Karpas-422 (cell line): ENCODE measurements around the gene MALT1. TPM values are rescaled to one million over a fixed set of nuclear protein-coding genes. Genes with fewer than 3 reads are reported as not detected.
A peak's percentile ranks its signal among the peaks of the same experiment; 100 is the strongest.
"Not testable (repeated sequence)": the region's sequence is repeated elsewhere in the genome, so short reads cannot be mapped to it uniquely, and the experiment has no call there.

Experiments used
- DNase-seq: peaks from one replicate; pipeline ENCODE4 v3.0.0-alpha.2; 2015
- H2AFZ ChIP-seq: fragments of 200-600 bp; sonication (generic); 2 replicates; pipeline ENCODE4 v1.6.1; 2014; ENCODE audit warnings: antibody characterized with exemption, low read length, mixed read lengths
- H3K27ac ChIP-seq: fragments of 200-600 bp; sonication (generic); 2 replicates; pipeline ENCODE4 v1.5.1; 2014; ENCODE audit warnings: mild to moderate bottlenecking, low read length, moderate library complexity
- H3K27me3 ChIP-seq: fragments of 200-600 bp; sonication (generic); 2 replicates; pipeline ENCODE4 v1.6.1; 2014; ENCODE audit warnings: low read length, mixed read lengths
- H3K36me3 ChIP-seq: fragments of 200-600 bp; sonication (generic); 2 replicates; pipeline ENCODE4 v1.6.1; 2014; ENCODE audit warnings: low read length, mixed read lengths; ENCODE audit not compliant: insufficient read depth
- H3K4me1 ChIP-seq: fragments of 200-600 bp; sonication (generic); 2 replicates; pipeline ENCODE4 v1.6.1; 2014; ENCODE audit warnings: mild to moderate bottlenecking, low read length, mixed read lengths
- H3K4me2 ChIP-seq: fragments of 200-600 bp; sonication (generic); 2 replicates; pipeline ENCODE4 v1.6.1; 2014; ENCODE audit warnings: low read length, low read depth, mild to moderate bottlenecking; ENCODE audit not compliant: poor library complexity, severe bottlenecking
- H3K4me3 ChIP-seq: fragments of 200-600 bp; sonication (generic); 2 replicates; pipeline ENCODE4 v1.5.1; 2014; ENCODE audit warnings: mild to moderate bottlenecking, antibody characterized with exemption, low read length, mixed read lengths
- H3K79me2 ChIP-seq: fragments of 200-600 bp; sonication (generic); 2 replicates; pipeline ENCODE4 v1.6.1; 2014; ENCODE audit warnings: mild to moderate bottlenecking, low read length, mixed read lengths
- H3K9ac ChIP-seq: fragments of 200-600 bp; sonication (generic); 2 replicates; pipeline ENCODE4 v1.6.0; 2014; ENCODE audit warnings: low read length
- H3K9me2 ChIP-seq: fragments of 200-600 bp; sonication (generic), shearing (Covaris generic); replicated peaks from 2 replicates; pipeline ENCODE4 v1.6.0; 2014; ENCODE audit warnings: mild to moderate bottlenecking, low read length, moderate library complexity; ENCODE audit not compliant: insufficient read depth
- H3K9me3 ChIP-seq: fragments of 300-700, 200-600 bp; sonication (generic); 2 replicates; pipeline ENCODE4 v1.6.1; 2014; ENCODE audit warnings: low read length, mixed read lengths
- H4K20me1 ChIP-seq: fragments of 200-600 bp; sonication (generic); 2 replicates; pipeline ENCODE4 v1.6.1; 2014; ENCODE audit warnings: mild to moderate bottlenecking, antibody characterized with exemption, low read length, low read depth; ENCODE audit not compliant: insufficient read depth
- total RNA-seq: library from RNA; depleted of rRNA; stranded (reverse); fragments of >200 nt; shearing (Covaris generic); gene quantifications from 2 replicates; pipeline ENCODE4 v1.2.3, GENCODE V29; 2014; ENCODE audit warnings: low replicate concordance

Gene MALT1
- total RNA-seq, 1 experiment from 2014 or later = 35.3 TPM

DNA sequence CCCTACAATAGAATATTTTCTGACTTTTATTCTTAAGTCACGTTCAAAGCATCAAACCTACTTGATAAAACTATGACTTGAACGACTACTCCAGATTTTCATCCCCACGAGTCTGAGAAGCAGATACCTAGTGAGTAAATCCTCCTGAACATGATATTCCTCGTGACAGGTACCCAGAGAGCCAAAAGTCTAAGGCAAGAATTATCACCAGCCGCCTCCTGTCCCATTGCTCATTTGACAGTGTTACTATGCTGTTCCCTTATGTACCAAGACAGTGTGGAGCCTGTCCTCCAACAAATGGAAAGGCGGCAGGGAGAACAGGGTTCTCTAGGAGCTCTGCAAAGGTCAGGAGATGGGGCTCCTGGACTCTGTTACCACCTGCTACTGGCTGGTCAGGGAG lies 34.1 kb upstream of the MALT1 start:
- H3K9ac ChIP-seq = no peak overlapping the region
- H3K9me3 ChIP-seq = no peaks in the 10 kb centered on the region
- H3K36me3 ChIP-seq = no peaks in the 10 kb centered on the region
- no peaks in the 10 kb centered on the region for H3K9me2 ChIP-seq
- no peaks in the 10 kb centered on the region for H4K20me1 ChIP-seq
- no peak overlapping the region for H3K4me2 ChIP-seq
- DNase-seq = no peak
- H2AFZ ChIP-seq = no peak overlapping the region
- H3K27me3 ChIP-seq = no peaks in the 10 kb centered on the region
- H3K4me1 ChIP-seq = peaks cover 16% of the 10 kb centered on the region
- H3K79me2 ChIP-seq = no peaks in the 10 kb centered on the region
- no peak overlapping the region for H3K4me3 ChIP-seq
- H3K27ac ChIP-seq = no peak overlapping the region

DNA sequence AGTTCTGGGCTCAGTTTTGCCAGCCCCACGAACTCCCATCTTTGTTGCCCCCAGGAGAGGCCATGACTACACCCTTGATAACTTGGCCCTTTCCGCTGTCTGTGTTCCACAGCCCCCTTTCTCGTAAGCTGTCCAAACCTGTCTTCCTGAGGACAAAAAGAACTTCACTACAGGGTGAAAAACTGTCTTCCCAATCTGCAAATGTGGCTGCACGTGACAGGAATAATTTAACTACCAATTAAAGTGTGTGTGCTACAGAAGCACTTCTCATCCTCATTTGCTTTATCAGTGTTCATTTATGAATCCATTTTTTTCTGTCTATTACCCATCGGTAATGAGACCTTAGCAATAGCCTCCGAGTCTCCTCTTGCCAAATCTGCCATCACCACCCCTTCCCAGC lies 33.3 kb upstream of the MALT1 start:
- H3K4me2 ChIP-seq = no peak overlapping the region
- H3K79me2 ChIP-seq = no peaks in the 10 kb centered on the region
- DNase-seq = no peak
- H3K9me2 ChIP-seq = no peaks in the 10 kb centered on the region
- H4K20me1 ChIP-seq = no peaks in the 10 kb centered on the region
- no peak overlapping the region for H2AFZ ChIP-seq
- no peaks in the 10 kb centered on the region for H3K27me3 ChIP-seq
- H3K36me3 ChIP-seq = no peaks in the 10 kb centered on the region
- no peaks in the 10 kb centered on the region for H3K9me3 ChIP-seq
- no peak overlapping the region for H3K9ac ChIP-seq
- H3K4me3 ChIP-seq = no peak overlapping the region
- H3K27ac ChIP-seq = no peak overlapping the region
- peaks cover 16% of the 10 kb centered on the region for H3K4me1 ChIP-seq

GRCh38 chr18:58638441-58638840 lies 32.8 kb upstream of the MALT1 start:
- Histone ChIP-seq H3K27ac (no peak overlapping the region), H3K4me2 (no peak overlapping the region)

DNA sequence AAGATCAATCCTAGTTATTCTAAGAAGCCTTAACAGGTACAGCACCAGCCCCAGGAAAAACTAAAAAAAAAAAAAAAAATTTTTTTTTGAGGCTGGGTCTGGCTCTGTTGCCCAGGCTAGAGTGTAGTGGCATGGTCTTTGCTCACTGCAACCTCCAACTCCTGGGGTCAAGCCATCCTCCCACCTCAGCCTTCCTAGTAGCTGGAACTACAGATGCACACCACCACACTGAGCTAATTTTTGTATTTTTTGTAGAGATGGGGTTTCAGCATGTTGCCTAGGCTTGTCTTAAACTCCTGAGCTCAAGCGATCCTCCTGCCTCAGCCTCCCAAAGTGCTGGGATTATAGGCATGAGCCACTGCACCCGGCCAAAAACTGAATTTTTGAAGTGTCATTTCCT lies 32.0 kb upstream of the MALT1 start:
- H4K20me1 ChIP-seq = no peaks in the 10 kb centered on the region
- H3K9ac ChIP-seq = no peak overlapping the region
- H3K4me2 ChIP-seq = no peak overlapping the region
- no peaks in the 10 kb centered on the region for H3K9me3 ChIP-seq
- H2AFZ ChIP-seq = no peak overlapping the region
- no peaks in the 10 kb centered on the region for H3K9me2 ChIP-seq
- H3K4me3 ChIP-seq = no peak overlapping the region
- H3K27me3 ChIP-seq = no peaks in the 10 kb centered on the region
- H3K27ac ChIP-seq = no peak overlapping the region
- no peaks in the 10 kb centered on the region for H3K36me3 ChIP-seq
- H3K79me2 ChIP-seq = no peaks in the 10 kb centered on the region
- no peak for DNase-seq
- peaks cover 16% of the 10 kb centered on the region for H3K4me1 ChIP-seq

More at GRCh38 chr18:58638441-58638840, 32.8 kb upstream of the MALT1 start:
- H3K9me2 ChIP-seq = no peaks in the 10 kb centered on the region
- no peaks in the 10 kb centered on the region for H3K27me3 ChIP-seq
- DNase-seq = peak; percentile 49
- H3K4me1 ChIP-seq = peaks cover 16% of the 10 kb centered on the region
- no peaks in the 10 kb centered on the region for H4K20me1 ChIP-seq
- no peaks in the 10 kb centered on the region for H3K79me2 ChIP-seq
- H3K9me3 ChIP-seq = no peaks in the 10 kb centered on the region
- no peak overlapping the region for H3K9ac ChIP-seq
- H2AFZ ChIP-seq = no peak overlapping the region
- H3K4me3 ChIP-seq = no peak overlapping the region
- no peaks in the 10 kb centered on the region for H3K36me3 ChIP-seq

GRCh38 chr18:58639751-58640427 lies 31.4 kb upstream of the MALT1 start:
- H3K4me2 ChIP-seq = peak overlapping the region; percentile 12
- no peak overlapping the region for H3K4me3 ChIP-seq
- no peaks in the 10 kb centered on the region for H3K36me3 ChIP-seq
- H3K27ac ChIP-seq = no peak overlapping the region
- no peaks in the 10 kb centered on the region for H3K79me2 ChIP-seq
- no peaks in the 10 kb centered on the region for H4K20me1 ChIP-seq
- H3K27me3 ChIP-seq = no peaks in the 10 kb centered on the region
- no peaks in the 10 kb centered on the region for H3K9me2 ChIP-seq
- no peak for DNase-seq
- H3K9me3 ChIP-seq = no peaks in the 10 kb centered on the region
- no peak overlapping the region for H3K9ac ChIP-seq
- no peak overlapping the region for H2AFZ ChIP-seq
- peaks cover 16% of the 10 kb centered on the region for H3K4me1 ChIP-seq

DNA sequence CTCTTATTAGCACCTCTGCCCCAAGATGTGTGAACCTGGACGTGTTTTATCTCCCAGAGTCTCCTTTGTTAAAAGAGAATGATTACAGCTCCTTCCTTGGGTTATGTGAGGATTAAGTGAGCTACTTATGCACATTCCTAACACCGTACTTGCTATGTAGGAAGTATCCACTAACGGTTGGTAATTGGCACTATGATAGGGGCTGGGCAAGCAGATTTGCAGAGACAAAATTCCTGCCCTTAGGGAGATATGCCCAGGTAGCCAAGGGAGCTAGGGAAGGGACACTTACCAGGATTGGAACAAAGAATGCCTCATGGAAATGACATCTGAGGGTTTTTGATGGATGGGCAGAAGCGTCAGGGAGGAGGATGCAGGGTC lies 30.8 kb upstream of the MALT1 start:
- Histone ChIP-seq H3K9me2 (no peaks in the 10 kb centered on the region), H3K79me2 (no peaks in the 10 kb centered on the region), H3K4me2 (peak overlapping the region; percentile 12), H3K36me3 (no peaks in the 10 kb centered on the region), H2AFZ (no peak overlapping the region), H3K4me3 (no peak overlapping the region), H3K9ac (no peak overlapping the region), H3K9me3 (no peaks in the 10 kb centered on the region), H3K4me1 (peaks cover 16% of the 10 kb centered on the region), H4K20me1 (no peaks in the 10 kb centered on the region), H3K27me3 (no peaks in the 10 kb centered on the region), H3K27ac (no peak overlapping the region)
- DNase-seq = no peak

DNA sequence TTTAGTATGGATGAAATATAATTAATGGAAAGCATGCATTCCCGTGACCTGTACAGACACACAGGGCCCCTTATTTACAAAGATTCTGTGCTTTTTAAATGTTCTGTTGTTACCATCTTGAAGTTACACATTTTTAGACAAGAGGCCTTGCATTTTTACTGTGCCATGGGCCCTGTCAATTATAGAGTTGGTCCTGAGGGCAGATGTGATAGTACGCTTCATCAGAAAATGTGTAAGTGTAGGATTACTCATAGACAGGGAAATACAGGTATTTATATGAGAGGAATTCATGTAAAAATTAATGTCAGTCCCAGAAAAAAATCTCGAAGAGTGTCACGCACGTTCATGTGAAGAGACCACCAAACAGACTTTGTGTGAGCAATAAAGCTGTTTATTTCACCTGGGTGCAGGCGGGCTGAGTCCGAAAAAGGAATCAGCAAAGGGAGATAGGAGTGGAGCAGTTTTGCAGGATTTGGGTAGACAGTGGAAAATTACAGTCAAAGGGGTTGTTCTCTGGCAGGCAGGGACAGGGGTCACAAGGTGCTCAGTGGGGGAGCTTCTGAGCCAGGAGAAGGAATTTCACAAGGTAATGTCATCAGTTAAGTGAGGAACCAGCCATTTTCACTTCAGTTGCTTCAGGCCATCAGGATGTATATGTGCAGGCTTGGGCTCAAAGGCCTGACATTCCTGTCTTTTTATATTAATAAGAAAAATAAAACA lies 30.2 kb upstream of the MALT1 start:
- no peak overlapping the region for H3K27ac ChIP-seq
- no peak for DNase-seq
- H3K9ac ChIP-seq = no peak overlapping the region
- H2AFZ ChIP-seq = no peak overlapping the region
- H3K4me2 ChIP-seq = no peak overlapping the region
- no peaks in the 10 kb centered on the region for H3K79me2 ChIP-seq
- peaks cover 16% of the 10 kb centered on the region for H3K4me1 ChIP-seq
- no peaks in the 10 kb centered on the region for H3K27me3 ChIP-seq
- H3K4me3 ChIP-seq = no peak overlapping the region
- no peaks in the 10 kb centered on the region for H3K36me3 ChIP-seq
- H3K9me3 ChIP-seq = no peaks in the 10 kb centered on the region
- no peaks in the 10 kb centered on the region for H4K20me1 ChIP-seq
- H3K9me2 ChIP-seq = no peaks in the 10 kb centered on the region

DNA sequence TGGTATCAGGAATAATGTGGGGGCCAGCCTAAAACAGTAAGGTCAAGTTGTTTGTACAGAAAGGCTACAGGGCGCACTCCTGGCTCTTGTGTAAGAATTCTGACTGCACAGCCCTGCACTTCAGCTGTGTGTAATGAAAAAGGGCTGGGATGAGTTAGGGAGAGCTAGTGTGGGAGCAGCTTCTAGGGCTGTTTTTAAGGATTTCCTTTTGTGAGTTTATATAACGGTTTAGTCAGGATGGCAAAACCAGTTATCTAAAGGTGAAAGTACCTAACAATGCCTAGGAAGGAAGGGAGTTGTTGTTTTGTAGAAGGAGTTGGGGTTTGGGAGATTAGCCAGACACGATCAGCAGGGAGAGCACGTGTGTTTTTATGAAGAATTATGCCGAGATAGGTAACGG lies 27.7 kb upstream of the MALT1 start:
- H3K4me2 ChIP-seq, H3K4me1 ChIP-seq, H3K79me2 ChIP-seq, H2AFZ ChIP-seq, H3K9ac ChIP-seq, DNase-seq, H3K27ac ChIP-seq, H3K36me3 ChIP-seq, H3K9me3 ChIP-seq, H3K9me2 ChIP-seq, H3K27me3 ChIP-seq, H3K4me3 ChIP-seq, H4K20me1 ChIP-seq: not testable (repeated sequence)
